Endometrial microvascular endothelial cells (primary cell): ENCODE results near the gene PTPN21. TPM values are rescaled to one million over a fixed set of nuclear protein-coding genes. Genes with fewer than 3 reads are reported as not detected.

Experiments
- in situ Hi-C: cut with HindIII; loops from 2 replicates; pipeline ENCODE4 v1.10.0; 2017; ENCODE audit warnings: low sequenced_read_pairs, low pct_unique_long_range_greater_than_20kb; ENCODE audit errors: inconsistent ontology term
- total RNA-seq: library from RNA; depleted of rRNA; stranded (reverse); fragments of >200 nt; gene quantifications from one replicate; pipeline ENCODE4 v1.2.3, GENCODE V29; 2015; ENCODE audit errors: inconsistent ontology term

Gene PTPN21
- total RNA-seq, 1 donor from 2014 or later, result 8.0 TPM

- in situ Hi-C loops, result no loop called here
Observed at GRCh38 chr14:88421286-88421685, 133.5 kb downstream of the PTPN21 start.

GRCh38 chr14:88420187-88420586 lies 134.6 kb downstream of the PTPN21 start:
- in situ Hi-C loops, result no loop called here

- in situ Hi-C loops, result no loop called here
Observed at GRCh38 chr14:88417594-88417993, 137.2 kb downstream of the PTPN21 start.

Other genes starting within 250 kb of the PTPN21 start
- gene KCNK10, start 231.7 kb downstream of the PTPN21 start, total RNA-seq, result not detected
- 11.4 TPM for gene SPATA7, start 169.3 kb downstream of the PTPN21 start, total RNA-seq
- 61.0 TPM for gene ZC3H14, start 8.0 kb upstream of the PTPN21 start, total RNA-seq
- gene EML5, start 237.9 kb upstream of the PTPN21 start, total RNA-seq, result not detected